ENCODE measurements around the gene ARID3A.

- TF ChIP-seq CTCF (IDR thresholded peaks at IDR 0.05) = no peak
- TF ChIP-seq EP300 (IDR thresholded peaks at IDR 0.05) = no peak
- TF ChIP-seq POLR2A (IDR thresholded peaks at IDR 0.05) = no peak
These were observed 421 bp downstream of the ARID3A start for GRCh38 chr19:926323-926588.
